Liver (tissue), 3 donors: ENCODE results near the gene PDE10A.

Experiments used
- CTCF ChIP-seq: fragments of 150-350 bp; IDR thresholded peaks from 2 replicates; pipeline ENCODE4 v1.5.1; 2017; ENCODE audit warnings: improper control_type of control experiment, low read depth, low read length; ENCODE audit not compliant: missing input control
- EGR1 ChIP-seq, 2 donors: IDR thresholded peaks; 2 replicates each; pipeline ENCODE4 v1.6.1; 2016 to 2018; ENCODE audit warnings: antibody characterized with exemption in 2 of 2, low read depth in 2 of 2
- FOXA1 ChIP-seq: IDR thresholded peaks from 2 replicates; pipeline ENCODE4 v1.6.1; 2016; ENCODE audit warnings: antibody characterized with exemption
- FOXA2 ChIP-seq: IDR thresholded peaks from 2 replicates; pipeline ENCODE4 v1.6.1; 2016; ENCODE audit warnings: antibody characterized with exemption
- GABPA ChIP-seq, 2 donors: IDR thresholded peaks in 1 of 2; conservative IDR thresholded peaks in 1 of 2; 2 replicates each; pipeline ENCODE4 v1.6.1; 2016; ENCODE audit warnings: antibody characterized with exemption in 2 of 2, mild to moderate bottlenecking in 1 of 2, moderate library complexity in 1 of 2
- JUND ChIP-seq, 2 donors: IDR thresholded peaks; 2 replicates each; pipeline ENCODE4 v1.6.1; 2016; ENCODE audit warnings: antibody characterized with exemption in 2 of 2
- MAX ChIP-seq: IDR thresholded peaks from 2 replicates; pipeline ENCODE4 v1.6.1; 2016; ENCODE audit warnings: antibody characterized with exemption
- RAD21 ChIP-seq, 2 donors: IDR thresholded peaks; 2 replicates each; pipeline ENCODE4 v1.6.1; 2016; ENCODE audit warnings: antibody characterized with exemption in 2 of 2, mild to moderate bottlenecking in 2 of 2
- REST ChIP-seq: IDR thresholded peaks from 2 replicates; pipeline ENCODE4 v1.6.1; 2016; ENCODE audit warnings: antibody characterized with exemption, mild to moderate bottlenecking
- SP1 ChIP-seq: IDR thresholded peaks from 2 replicates; pipeline ENCODE4 v1.6.1; 2018; ENCODE audit warnings: antibody characterized with exemption, mild to moderate bottlenecking
- TAF1 ChIP-seq: conservative IDR thresholded peaks from 2 replicates; pipeline ENCODE4 v1.6.1; 2016; ENCODE audit warnings: antibody characterized with exemption, mild to moderate bottlenecking
- ZBTB33 ChIP-seq: IDR thresholded peaks from 2 replicates; pipeline ENCODE4 v1.6.1; 2016; ENCODE audit warnings: antibody characterized with exemption
- donor health status: healthy.
- donor health status: healthy.

- TF ChIP-seq TAF1, result no peak
- TF ChIP-seq EGR1 (IDR thresholded peaks at IDR 0.05; ENCODE audit: low read depth in 2 of 2), result no peak
- TF ChIP-seq CTCF, result no peak
- no peak for TF ChIP-seq MAX
- no peak for TF ChIP-seq GABPA (IDR thresholded peaks at IDR 0.05 in 1 of 2, conservative IDR thresholded peaks at IDR 0.05 in 1 of 2)
- no peak for TF ChIP-seq FOXA1
- no peak for TF ChIP-seq SP1
- no peak for TF ChIP-seq REST
- no peak for TF ChIP-seq FOXA2
- TF ChIP-seq RAD21 (IDR thresholded peaks at IDR 0.05), result no peak
- no peak for TF ChIP-seq ZBTB33
- TF ChIP-seq JUND (IDR thresholded peaks at IDR 0.05), result no peak
Measured at GRCh38 chr6:165562421-165563090, 100.5 kb downstream of the PDE10A start.
